ENCODE data around the gene COX4I2.

The COX4I2 gene

GRCh38 chr20:31682352-31682751 lies 44.6 kb downstream of the COX4I2 start:
- no peak for TF ChIP-seq ZNF274 (IDR thresholded peaks at IDR 0.05; ENCODE audit: low read depth, low read length)
- H3K4me3 ChIP-seq (ENCODE audit: low read length): no peak overlapping the region

GRCh38 chr20:31682927-31683326 lies 45.2 kb downstream of the COX4I2 start:
- H3K4me3 ChIP-seq (ENCODE audit: low read length): no peak overlapping the region
- no peak for TF ChIP-seq ZNF274 (IDR thresholded peaks at IDR 0.05; ENCODE audit: low read depth, low read length)

GRCh38 chr20:31684153-31685015 lies 46.7 kb downstream of the COX4I2 start:
- peak overlapping the region; percentile 46; the same call in 1 of the 2 replicates for H3K4me3 ChIP-seq (ENCODE audit: low read length)
- no peak for TF ChIP-seq ZNF274 (IDR thresholded peaks at IDR 0.05; ENCODE audit: low read depth, low read length)

- H3K4me3 ChIP-seq (ENCODE audit: low read length): peak overlapping the region; percentile 45; the same call in 1 of the 2 replicates
- TF ChIP-seq ZNF274 (IDR thresholded peaks at IDR 0.05; ENCODE audit: low read depth, low read length): no peak
These were observed 48.3 kb downstream of the COX4I2 start for GRCh38 chr20:31685853-31686643.

- TF ChIP-seq ZNF274 (IDR thresholded peaks at IDR 0.05; ENCODE audit: low read depth, low read length): no peak
- no peak overlapping the region for H3K4me3 ChIP-seq (ENCODE audit: low read length)
These were observed 50.1 kb downstream of the COX4I2 start for GRCh38 chr20:31687777-31688176.

GRCh38 chr20:31689141-31689540 lies 51.4 kb downstream of the COX4I2 start:
- TF ChIP-seq ZNF274 (IDR thresholded peaks at IDR 0.05; ENCODE audit: low read depth, low read length): no peak

GRCh38 chr20:31690124-31690666 lies 52.5 kb downstream of the COX4I2 start:
- no peak overlapping the region for H3K4me3 ChIP-seq (ENCODE audit: low read length)
- TF ChIP-seq ZNF274 (IDR thresholded peaks at IDR 0.05; ENCODE audit: low read depth, low read length): no peak

More at GRCh38 chr20:31689141-31689540, 51.4 kb downstream of the COX4I2 start:
- no peak overlapping the region for H3K4me3 ChIP-seq (ENCODE audit: low read length)

GRCh38 chr20:31691646-31692275 lies 54.0 kb downstream of the COX4I2 start:
- H3K4me3 ChIP-seq (ENCODE audit: low read length): no peak overlapping the region
- no peak for TF ChIP-seq ZNF274 (IDR thresholded peaks at IDR 0.05; ENCODE audit: low read depth, low read length)

- no peak for TF ChIP-seq ZNF274 (IDR thresholded peaks at IDR 0.05; ENCODE audit: low read depth, low read length)
- no peak overlapping the region for H3K4me3 ChIP-seq (ENCODE audit: low read length)
These were observed 55.7 kb downstream of the COX4I2 start for GRCh38 chr20:31693402-31693801.

- no peak overlapping the region for H3K4me3 ChIP-seq (ENCODE audit: low read length)
- TF ChIP-seq ZNF274 (IDR thresholded peaks at IDR 0.05; ENCODE audit: low read depth, low read length): no peak
These were observed 56.4 kb downstream of the COX4I2 start for GRCh38 chr20:31693987-31694661.

All from GM08714 (cell line).